ENCODE results near the gene DOCK4.

- TF ChIP-seq, protein P1, sequence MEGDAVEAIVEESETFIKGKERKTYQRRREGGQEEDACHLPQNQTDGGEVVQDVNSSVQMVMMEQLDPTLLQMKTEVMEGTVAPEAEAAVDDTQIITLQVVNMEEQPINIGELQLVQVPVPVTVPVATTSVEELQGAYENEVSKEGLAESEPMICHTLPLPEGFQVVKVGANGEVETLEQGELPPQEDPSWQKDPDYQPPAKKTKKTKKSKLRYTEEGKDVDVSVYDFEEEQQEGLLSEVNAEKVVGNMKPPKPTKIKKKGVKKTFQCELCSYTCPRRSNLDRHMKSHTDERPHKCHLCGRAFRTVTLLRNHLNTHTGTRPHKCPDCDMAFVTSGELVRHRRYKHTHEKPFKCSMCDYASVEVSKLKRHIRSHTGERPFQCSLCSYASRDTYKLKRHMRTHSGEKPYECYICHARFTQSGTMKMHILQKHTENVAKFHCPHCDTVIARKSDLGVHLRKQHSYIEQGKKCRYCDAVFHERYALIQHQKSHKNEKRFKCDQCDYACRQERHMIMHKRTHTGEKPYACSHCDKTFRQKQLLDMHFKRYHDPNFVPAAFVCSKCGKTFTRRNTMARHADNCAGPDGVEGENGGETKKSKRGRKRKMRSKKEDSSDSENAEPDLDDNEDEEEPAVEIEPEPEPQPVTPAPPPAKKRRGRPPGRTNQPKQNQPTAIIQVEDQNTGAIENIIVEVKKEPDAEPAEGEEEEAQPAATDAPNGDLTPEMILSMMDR (IDR thresholded peaks at IDR 0.05): no peak
- TF ChIP-seq POLR2A (IDR thresholded peaks at IDR 0.05): no peak
Measured at GRCh38 chr7:112176241-112176640, 30.0 kb downstream of the DOCK4 start.

Data from testis (tissue), 2 donors.